Astrocyte of the spinal cord (primary cell): Measurements from ENCODE around the gene COL4A2.
"Not testable (repeated sequence)": the region's sequence is repeated elsewhere in the genome, so short reads cannot be mapped to it uniquely, and the experiment has no call there.

Experiments used
- DNase-seq: peaks from one replicate; pipeline ENCODE4 v3.0.0; 2011; ENCODE audit warnings: low read depth, low spot score
- H3K4me3 ChIP-seq: 2 replicates; pipeline ENCODE4 v1.5.1; 2011; ENCODE audit warnings: low read depth, mild to moderate bottlenecking, low read length, moderate library complexity
- in situ Hi-C: cut with HindIII; loops from 2 replicates; pipeline ENCODE4 v1.10.0; 2017; ENCODE audit warnings: low sequenced_read_pairs
- TF ChIP-seq, protein P1 (sequence below): IDR thresholded peaks from 2 replicates; pipeline ENCODE4 v1.5.1; 2012; ENCODE audit warnings: low read depth, mild to moderate bottlenecking, low read length, inconsistent platforms

COL4A2 gene

DNA sequence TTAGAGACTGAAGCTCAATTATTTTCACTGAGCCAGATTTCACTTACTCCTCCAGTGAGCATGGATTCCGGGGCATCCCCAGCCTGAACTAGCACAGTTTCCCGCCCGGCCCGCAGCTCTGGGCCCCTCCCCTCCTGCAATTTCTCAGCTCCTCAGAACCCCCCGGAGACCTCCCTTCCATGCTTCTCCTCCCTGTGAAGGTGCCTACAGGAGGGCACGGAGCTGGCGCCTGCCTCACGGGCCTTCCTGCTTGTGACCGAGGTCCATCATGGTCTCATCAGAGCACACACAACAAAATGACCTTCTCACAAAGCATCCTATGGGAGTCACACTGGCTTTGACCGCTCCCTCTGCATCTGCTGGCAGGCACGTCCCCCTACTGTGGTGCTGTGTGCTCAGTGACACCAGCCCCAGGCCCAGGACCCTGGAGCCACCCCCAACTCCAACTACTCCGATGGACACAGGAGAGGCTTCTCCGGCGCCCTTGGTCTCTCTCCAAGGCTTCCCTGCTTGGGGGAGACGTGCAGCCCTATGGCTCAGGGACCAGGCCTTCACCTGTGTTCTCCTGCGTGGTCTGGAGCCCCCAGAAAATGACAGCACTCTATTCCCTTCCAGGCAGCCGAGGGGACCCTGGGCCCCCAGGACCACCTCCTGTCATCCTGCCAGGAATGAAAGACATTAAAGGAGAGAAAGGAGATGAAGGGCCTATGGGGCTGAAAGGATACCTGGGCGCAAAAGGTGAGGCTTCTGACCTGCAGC, 177.4 kb downstream of the COL4A2 start:
- in situ Hi-C loops = no loop called here
- no peak for DNase-seq
- TF ChIP-seq, protein P1, sequence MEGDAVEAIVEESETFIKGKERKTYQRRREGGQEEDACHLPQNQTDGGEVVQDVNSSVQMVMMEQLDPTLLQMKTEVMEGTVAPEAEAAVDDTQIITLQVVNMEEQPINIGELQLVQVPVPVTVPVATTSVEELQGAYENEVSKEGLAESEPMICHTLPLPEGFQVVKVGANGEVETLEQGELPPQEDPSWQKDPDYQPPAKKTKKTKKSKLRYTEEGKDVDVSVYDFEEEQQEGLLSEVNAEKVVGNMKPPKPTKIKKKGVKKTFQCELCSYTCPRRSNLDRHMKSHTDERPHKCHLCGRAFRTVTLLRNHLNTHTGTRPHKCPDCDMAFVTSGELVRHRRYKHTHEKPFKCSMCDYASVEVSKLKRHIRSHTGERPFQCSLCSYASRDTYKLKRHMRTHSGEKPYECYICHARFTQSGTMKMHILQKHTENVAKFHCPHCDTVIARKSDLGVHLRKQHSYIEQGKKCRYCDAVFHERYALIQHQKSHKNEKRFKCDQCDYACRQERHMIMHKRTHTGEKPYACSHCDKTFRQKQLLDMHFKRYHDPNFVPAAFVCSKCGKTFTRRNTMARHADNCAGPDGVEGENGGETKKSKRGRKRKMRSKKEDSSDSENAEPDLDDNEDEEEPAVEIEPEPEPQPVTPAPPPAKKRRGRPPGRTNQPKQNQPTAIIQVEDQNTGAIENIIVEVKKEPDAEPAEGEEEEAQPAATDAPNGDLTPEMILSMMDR = no peak
- no peak overlapping the region for H3K4me3 ChIP-seq

DNA sequence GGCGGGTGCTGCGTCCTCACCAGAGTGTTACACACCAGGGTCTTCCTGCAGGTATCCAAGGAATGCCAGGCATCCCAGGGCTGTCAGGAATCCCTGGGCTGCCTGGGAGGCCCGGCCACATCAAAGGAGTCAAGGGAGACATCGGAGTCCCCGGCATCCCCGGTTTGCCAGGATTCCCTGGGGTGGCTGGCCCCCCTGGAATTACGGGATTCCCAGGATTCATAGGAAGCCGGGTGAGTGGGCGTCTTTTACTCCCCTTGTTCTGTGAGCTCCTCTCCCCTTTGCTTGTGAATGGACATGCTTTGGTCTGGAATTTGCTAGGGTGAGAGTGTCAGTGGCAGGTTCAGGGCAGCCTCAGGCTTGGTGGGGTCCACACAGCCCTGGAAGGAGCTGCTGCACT, 178.5 kb downstream of the COL4A2 start:
- TF ChIP-seq, protein P1 = no peak
- H3K4me3 ChIP-seq = no peak overlapping the region
- DNase-seq = peak; percentile 49
- in situ Hi-C loops = no loop called here

DNA sequence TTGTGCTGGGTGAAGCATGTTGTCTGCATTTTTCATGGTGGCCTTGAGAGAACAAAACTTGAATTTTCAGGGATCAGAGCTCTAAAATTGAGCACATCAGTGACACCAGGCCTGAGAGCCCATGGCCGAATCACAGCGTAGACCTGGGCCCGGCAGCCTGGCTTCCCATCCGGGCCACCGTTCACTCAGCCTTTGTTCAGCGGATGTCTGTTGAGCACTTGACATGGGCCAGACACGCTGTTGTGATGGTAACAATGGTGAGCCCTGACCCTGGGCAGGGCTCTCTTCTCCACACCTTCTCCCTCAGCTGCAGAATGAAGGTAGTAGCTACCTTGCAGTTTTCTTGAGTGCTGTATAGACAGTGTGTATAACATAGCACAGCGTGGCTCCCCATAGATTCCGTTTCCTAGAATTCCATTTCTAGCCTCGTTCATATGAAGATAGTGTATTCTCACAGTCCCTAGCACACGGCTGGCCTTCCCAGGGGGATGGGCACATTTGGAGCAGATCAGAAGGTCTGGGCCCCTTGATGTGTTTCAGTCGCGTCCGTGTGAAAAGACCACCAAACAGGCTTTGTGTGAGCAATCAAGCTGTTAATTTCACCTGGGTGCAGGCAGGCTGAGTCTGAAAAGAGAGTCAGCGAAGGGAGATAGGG, 179.1 kb downstream of the COL4A2 start:
- peak; percentile 10 for DNase-seq
- in situ Hi-C loops = no loop called here
- no peak overlapping the region for H3K4me3 ChIP-seq
- TF ChIP-seq, protein P1 = no peak

DNA sequence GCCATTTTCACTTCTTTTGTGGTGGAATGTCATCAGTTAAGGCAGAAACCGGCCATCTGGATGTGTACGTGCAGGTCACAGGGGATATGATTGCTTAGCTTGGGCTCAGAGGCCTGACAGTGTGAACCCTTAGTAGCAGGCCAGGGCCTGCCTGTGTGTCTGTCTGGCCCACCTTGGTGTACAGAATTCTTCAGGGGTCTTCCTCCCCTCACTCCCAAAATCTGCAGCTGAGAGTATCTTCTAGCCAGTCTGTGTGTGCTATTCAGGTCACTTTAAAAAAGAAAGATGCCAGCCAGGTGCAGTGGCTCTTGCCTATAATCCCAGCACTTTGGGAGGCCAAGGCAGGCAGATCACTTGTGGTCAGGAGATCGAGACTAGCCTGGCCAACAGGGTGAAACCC, 179.8 kb downstream of the COL4A2 start:
- DNase-seq, H3K4me3 ChIP-seq, in situ Hi-C loops: not testable (repeated sequence)

DNA sequence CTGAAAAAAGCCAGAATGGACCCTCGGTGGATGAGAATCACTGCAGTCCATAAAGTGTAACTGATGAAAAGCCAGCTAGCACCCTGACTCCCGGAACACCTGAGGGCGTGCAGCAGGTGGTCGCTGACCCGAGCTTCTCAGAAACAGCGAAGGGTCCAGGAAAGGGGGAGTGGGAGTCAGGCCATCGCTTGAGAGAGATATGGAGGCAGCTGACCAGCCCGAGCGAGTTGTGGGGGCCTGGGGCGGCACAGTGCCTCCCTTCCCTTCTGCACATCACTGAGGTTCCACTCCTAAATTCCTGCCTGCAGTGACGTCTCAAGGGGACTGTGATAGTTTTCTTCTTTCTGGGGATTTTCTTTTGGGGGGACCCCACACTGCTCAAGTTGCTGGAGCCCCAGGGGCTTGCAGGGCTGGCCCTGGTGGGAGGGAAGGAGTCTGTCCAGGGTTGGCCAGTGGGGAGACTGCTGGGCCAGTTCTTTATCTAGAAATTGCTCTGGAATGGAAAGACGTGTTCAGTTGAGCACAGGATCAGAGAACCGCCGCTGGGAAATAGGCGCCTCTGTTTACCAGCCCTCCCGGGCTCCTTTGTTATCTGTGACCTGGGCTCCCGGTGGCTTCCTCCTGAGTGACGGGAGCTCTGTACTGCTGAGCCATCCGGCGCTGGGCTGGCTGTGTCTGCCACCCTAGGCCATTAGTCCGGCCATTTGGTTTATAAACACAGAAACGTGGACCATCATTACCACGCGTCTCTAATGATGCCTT, 183.1 kb downstream of the COL4A2 start:
- DNase-seq = no peak
- TF ChIP-seq, protein P1 = no peak
- in situ Hi-C loops = no loop called here
- H3K4me3 ChIP-seq = no peak overlapping the region

DNA sequence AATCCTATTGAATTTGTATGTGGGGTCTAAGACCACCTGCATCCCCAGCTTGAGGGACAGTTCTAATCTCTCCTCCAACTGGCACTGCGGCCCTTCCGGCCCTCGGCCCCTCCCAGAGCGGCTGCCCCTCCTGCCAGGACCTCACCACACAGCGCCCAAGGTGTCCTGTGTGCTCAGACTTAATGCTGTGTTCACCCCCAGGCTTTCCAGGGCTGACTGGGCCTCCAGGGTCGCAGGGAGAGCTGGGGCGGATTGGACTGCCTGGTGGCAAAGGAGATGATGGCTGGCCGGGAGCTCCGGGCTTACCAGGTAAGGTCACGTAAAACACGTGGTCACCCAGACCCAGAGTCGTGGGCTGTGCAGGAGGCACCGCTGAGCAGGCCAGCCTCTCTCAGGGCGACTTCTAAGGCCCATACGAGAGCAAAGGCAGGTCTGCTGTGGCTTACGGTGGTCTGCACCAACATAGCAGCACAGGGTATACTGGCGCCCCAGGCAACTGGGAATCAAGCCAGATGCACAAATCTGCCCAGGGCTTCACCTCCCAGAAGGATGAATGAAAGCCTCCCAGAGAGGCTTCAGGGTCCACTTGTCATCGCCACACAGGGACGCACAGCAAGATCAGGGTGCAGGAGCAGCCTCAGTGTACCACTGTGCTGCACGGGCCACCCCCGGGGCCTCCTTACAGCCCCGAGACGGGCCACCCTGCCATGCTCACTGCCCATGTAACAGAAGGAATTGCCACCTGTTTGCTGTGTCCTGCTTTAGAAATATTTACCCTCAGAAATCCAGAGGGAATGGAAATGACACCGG, 185.0 kb downstream of the COL4A2 start:
- in situ Hi-C loops = no loop called here
- no peak overlapping the region for H3K4me3 ChIP-seq
- TF ChIP-seq, protein P1 = no peak

More for the DNA sequence above, 185.0 kb downstream of the COL4A2 start:
- DNase-seq = no peak
